Measurements from ENCODE around the gene KCTD2. TPM values are rescaled to one million over a fixed set of nuclear protein-coding genes. Genes with fewer than 3 reads are reported as not detected.

The KCTD2 gene
- total and polyA plus RNA-seq, 4 donors = 15.1 to 22.3 (median 19.4) TPM

DNA sequence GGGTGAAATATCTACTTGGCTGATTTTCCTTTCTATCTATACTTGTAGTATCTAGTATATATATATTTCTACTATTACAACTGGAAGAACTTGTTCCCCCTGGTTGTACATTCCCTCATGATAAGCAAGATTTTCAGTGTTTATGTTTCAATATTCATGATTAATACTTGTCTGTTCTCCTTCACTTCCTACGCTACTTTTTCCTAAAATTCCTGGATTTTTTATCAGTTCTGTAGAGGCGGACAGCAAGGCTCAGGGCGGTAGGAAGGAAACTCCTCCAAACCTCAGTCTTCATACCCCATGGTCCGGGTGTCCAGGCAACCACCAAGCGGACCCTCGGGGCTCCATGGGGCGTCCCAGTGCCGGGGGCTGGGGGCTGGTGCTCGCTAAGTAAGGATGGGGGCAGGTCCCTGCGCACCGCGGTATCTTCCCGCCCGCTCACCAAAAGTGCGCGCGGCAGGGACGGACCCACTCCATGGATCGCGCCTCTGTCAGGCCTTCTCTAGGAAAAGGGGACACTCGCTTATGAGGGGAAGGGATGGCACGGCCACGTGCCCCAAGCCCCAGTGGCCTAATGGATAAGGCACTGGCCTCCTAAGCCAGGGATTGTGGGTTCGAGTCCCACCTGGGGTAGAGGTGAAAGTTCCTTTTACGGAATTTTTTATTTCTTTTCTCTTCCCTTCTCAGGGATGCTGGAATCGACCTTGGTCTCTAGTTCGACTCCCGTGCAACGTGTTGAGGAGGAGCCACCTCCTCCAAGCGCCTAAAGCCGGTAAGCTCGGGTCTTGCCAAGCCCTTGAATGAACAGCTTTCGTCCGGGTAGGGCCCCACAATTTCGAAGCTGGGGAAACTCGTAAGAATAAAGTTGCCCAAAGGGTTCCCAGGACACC, 13.4 kb upstream of the KCTD2 start:
- 0 to 1% methylated on average over 36 of the region's 36 CpGs for WGBS, 2 donors
- peak overlapping the region in 1 of 2 donors; percentile 54 for H3K9ac ChIP-seq (ENCODE audit: insufficient read depth in 1 of 2, low read length in 2 of 2)

GRCh38 chr17:75034236-75034908, 12.7 kb upstream of the KCTD2 start:
- WGBS, 2 donors = 0 to 1% methylated on average over 42 to 43 of the region's 43 CpGs
- Histone ChIP-seq H3K9me3 (ENCODE audit: control insufficient read depth in 4 of 4, insufficient read depth in 3 of 4, low read length in 3 of 4) (no peaks in the 10 kb centered on the region), H3K4me1 (ENCODE audit: control insufficient read depth in 5 of 5, insufficient read depth in 5 of 5, low read length in 5 of 5) (peaks cover 0 to 22% (median 0%) of the 10 kb centered on the region in 5 donors), H3K27me3 (ENCODE audit: control insufficient read depth in 3 of 3, insufficient read depth in 3 of 3, low read length in 2 of 3) (no peaks in the 10 kb centered on the region), H3K27ac (ENCODE audit: low read depth in 1 of 2, low read length in 1 of 2) (peak overlapping the region; percentile 87 to 91), H3K36me3 (ENCODE audit: control insufficient read depth in 4 of 4, insufficient read depth in 4 of 4, low read length in 4 of 4) (peaks cover 6 to 9% (median 8%) of the 10 kb centered on the region in 4 donors), H3K4me3 (peak overlapping the region; percentile 49), H3K9ac (ENCODE audit: insufficient read depth in 1 of 2, low read length in 2 of 2) (peak overlapping the region in 1 of 2 donors; percentile 57)
- DNase-seq = peak; percentile 92 to 94 (median 94)
- TF ChIP-seq, protein P1, sequence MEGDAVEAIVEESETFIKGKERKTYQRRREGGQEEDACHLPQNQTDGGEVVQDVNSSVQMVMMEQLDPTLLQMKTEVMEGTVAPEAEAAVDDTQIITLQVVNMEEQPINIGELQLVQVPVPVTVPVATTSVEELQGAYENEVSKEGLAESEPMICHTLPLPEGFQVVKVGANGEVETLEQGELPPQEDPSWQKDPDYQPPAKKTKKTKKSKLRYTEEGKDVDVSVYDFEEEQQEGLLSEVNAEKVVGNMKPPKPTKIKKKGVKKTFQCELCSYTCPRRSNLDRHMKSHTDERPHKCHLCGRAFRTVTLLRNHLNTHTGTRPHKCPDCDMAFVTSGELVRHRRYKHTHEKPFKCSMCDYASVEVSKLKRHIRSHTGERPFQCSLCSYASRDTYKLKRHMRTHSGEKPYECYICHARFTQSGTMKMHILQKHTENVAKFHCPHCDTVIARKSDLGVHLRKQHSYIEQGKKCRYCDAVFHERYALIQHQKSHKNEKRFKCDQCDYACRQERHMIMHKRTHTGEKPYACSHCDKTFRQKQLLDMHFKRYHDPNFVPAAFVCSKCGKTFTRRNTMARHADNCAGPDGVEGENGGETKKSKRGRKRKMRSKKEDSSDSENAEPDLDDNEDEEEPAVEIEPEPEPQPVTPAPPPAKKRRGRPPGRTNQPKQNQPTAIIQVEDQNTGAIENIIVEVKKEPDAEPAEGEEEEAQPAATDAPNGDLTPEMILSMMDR (IDR thresholded peaks at IDR 0.05; ENCODE audit: control extremely low read depth, extremely low read depth) = no peak
- ATAC-seq (ENCODE audit: insufficient read depth, low FRiP score) = peak; percentile 74

More for the DNA sequence above, 13.4 kb upstream of the KCTD2 start:
- Histone ChIP-seq H3K27me3 (ENCODE audit: control insufficient read depth in 3 of 3, insufficient read depth in 3 of 3, low read length in 2 of 3) (no peaks in the 10 kb centered on the region), H3K4me3 (peak overlapping the region; percentile 30), H3K36me3 (ENCODE audit: control insufficient read depth in 4 of 4, insufficient read depth in 4 of 4, low read length in 4 of 4) (peaks cover 2 to 4% (median 3%) of the 10 kb centered on the region in 4 donors), H3K27ac (ENCODE audit: low read depth in 1 of 2, low read length in 1 of 2) (peak overlapping the region in 1 of 2 donors; percentile 91), H3K4me1 (ENCODE audit: control insufficient read depth in 5 of 5, insufficient read depth in 5 of 5, low read length in 5 of 5) (peaks cover 0 to 22% (median 0%) of the 10 kb centered on the region in 5 donors), H3K9me3 (ENCODE audit: control insufficient read depth in 4 of 4, insufficient read depth in 3 of 4, low read length in 3 of 4) (no peaks in the 10 kb centered on the region)
- ATAC-seq (ENCODE audit: insufficient read depth, low FRiP score) (peak; percentile 38), DNase-seq (peak; percentile 97 to 98 (median 98))
- TF ChIP-seq, protein P1 (IDR thresholded peaks at IDR 0.05; ENCODE audit: control extremely low read depth, extremely low read depth) = no peak

DNA sequence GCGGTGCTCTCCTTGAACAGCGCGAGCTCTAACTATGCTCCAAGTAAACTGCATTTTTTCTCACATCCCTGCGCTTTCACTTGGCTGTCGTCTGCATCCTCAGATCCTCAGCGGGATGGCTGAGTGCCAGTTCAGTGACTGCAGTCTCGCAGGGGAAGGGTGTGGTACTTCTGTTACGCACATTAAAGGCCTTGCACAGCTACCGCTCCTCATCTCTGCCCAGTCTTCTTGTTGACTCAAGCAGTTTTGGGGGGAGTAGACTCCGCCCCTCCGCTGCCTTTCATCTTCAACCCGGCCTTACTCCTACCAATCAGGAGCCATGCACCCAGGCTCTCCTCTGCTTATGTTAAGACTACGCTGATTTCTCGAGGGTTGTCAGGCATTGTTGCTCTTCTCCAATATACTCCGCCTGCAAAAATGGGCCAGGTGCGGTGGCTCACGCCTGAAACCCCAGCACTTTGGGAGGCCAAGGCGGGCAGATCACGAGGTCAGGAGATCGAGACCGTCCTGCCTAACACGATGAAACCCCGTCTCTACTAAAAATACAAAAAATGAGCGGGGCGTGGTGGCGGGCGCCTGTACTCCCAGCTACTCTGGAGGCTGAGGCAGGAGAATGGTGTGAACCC, 10.3 kb upstream of the KCTD2 start:
- H3K27me3 ChIP-seq (ENCODE audit: control insufficient read depth in 3 of 3, insufficient read depth in 3 of 3, low read length in 2 of 3) = no peaks in the 10 kb centered on the region
- no peak overlapping the region for H3K4me3 ChIP-seq
- H3K9me3 ChIP-seq (ENCODE audit: control insufficient read depth in 4 of 4, insufficient read depth in 3 of 4, low read length in 3 of 4) = no peaks in the 10 kb centered on the region
- H3K27ac ChIP-seq (ENCODE audit: low read depth in 1 of 2, low read length in 1 of 2) = peak overlapping the region in 1 of 2 donors; percentile 82
- peaks cover 15 to 26% (median 22%) of the 10 kb centered on the region in 4 donors for H3K36me3 ChIP-seq (ENCODE audit: control insufficient read depth in 4 of 4, insufficient read depth in 4 of 4, low read length in 4 of 4)
- DNase-seq (peak; percentile 88 to 94 (median 88)), ATAC-seq (ENCODE audit: insufficient read depth, low FRiP score) (no peak)
- WGBS, 2 donors = 51 to 60% methylated on average over 27 of the region's 27 CpGs
- TF ChIP-seq, protein P1 (IDR thresholded peaks at IDR 0.05; ENCODE audit: control extremely low read depth, extremely low read depth) = no peak
- H3K4me1 ChIP-seq (ENCODE audit: control insufficient read depth in 5 of 5, insufficient read depth in 5 of 5, low read length in 5 of 5) = peaks cover 0 to 22% (median 0%) of the 10 kb centered on the region in 5 donors
- H3K9ac ChIP-seq (ENCODE audit: insufficient read depth in 1 of 2, low read length in 2 of 2) = no peak overlapping the region

Measured in lung (tissue), 12 donors.